GM18907 (cell line): ENCODE results near the gene IFFO2.
"Not testable (repeated sequence)": the region's sequence is repeated elsewhere in the genome, so short reads cannot be mapped to it uniquely, and the experiment has no call there.

Experiments used
- ATAC-seq: cut with Tn5 transposase; IDR thresholded peaks from one replicate; pipeline ENCODE4 v1.9.1; 2021; ENCODE audit warnings: mild to moderate bottlenecking, moderate library complexity; ENCODE audit not compliant: unreplicated experiment

IFFO2 gene

DNA sequence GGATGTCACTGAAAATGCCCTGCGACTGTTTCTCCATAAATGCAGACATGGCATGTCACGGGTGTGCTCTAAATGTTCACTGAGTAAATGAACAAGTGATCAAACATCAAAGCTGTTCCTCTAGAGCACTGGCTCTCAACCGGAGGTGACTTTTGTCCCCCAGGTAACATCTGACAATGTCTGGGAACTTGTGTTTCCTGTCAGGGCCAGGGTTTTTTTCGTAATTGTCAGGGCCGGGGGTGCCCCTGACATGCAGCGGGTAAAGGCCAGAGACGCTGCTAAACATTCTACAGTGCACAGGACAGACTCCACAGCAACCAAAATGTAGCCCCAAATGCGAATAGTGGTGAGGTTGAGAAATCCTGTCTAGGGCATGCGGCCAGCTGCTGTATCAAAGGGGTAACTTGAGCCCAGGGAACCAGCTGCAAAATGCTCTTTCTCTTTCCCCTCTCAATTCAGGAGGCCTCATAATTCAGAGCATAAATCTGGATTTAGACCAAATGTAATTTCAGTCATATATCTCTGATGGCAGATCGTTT is 56.1 kb downstream of the IFFO2 start:
- ATAC-seq: no peak

DNA sequence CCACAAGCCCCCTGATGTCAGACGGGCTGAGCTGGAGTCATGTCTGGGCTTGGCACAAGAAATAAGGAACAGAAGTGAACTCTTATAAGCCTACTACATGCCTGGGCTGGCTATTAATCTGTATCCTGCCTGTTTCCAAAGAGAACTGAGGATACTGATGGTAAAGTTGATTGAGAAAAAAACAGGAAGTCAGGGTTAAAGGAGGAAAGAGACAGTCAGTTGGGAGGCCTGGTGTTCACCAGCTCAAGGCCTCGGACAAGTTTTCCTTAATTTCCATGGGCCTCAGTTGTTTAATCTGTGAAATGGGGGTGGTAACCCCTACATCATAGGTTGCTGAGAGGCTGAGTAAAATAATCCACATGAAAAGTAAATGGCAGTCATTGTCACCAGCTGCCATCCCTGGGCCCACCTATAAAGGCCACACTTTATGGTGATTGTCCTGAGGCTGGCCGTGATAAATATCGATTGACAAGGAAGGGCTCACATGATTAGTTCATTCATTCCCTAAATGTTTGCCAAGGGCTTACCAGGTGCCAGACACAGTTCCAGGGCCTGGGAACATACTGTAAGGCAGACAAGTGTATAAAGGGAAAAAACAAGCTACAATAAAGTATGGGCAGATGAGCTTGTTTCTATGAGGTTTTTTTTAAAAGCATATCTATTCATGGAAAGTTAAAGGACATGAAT is 57.0 kb downstream of the IFFO2 start:
- no peak for ATAC-seq

DNA sequence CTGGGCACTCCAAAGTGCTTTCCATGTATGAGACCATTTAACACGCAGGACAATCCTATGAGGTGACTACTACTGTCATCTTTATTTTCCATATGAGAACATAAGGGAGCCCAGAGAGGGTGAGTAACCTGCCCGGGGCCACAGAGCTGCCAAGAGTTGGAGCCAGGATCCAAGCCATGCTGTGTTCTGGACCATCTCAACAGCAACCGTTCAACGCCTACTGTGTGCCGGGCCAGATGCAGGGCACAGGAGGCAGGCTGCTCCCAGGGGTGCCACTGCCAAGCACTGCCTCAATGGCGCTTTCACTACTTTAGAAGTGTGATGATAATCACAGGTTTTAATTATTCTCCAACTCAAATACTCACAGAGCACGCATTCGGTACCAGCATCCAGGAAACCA is 57.9 kb downstream of the IFFO2 start:
- ATAC-seq: no peak

DNA sequence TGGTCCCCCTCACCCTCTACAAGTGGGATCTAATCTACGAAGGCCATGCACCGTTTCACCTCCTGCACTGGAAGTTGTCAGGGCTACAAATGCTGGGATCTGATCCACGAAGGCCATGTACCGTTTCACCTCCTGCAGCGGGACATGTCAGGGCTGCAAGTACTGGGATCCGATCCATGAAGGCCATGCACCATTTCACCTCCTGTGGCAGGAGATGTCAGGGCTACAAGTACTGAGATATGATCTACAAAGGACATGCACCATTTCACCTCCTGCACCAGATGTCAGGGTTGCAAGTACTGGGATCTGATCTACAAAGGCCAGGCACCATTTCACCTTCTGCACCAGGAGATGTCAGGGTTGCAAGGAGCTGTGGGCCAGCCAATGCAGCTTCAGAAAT is 61.2 kb downstream of the IFFO2 start:
- no peak for ATAC-seq

DNA sequence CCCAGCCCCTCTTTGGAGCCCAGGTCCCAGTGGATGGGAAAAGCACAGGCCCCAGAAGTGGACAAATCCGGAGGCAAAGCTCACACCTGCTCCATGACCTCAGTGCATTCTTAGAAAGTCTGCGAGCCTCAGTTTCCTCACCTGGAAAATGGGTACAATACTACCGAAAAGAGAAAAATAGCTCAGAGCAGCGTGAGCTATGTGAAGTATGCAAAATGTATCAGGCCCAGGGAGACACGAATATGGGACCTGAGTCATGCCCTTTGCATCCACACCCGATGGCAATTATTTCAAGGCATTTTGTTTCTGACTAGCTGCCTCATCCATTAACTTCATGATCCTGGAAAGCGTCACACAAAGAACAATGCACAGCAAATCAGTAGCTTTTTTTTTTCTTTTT is 63.4 kb downstream of the IFFO2 start:
- no peak for ATAC-seq

DNA sequence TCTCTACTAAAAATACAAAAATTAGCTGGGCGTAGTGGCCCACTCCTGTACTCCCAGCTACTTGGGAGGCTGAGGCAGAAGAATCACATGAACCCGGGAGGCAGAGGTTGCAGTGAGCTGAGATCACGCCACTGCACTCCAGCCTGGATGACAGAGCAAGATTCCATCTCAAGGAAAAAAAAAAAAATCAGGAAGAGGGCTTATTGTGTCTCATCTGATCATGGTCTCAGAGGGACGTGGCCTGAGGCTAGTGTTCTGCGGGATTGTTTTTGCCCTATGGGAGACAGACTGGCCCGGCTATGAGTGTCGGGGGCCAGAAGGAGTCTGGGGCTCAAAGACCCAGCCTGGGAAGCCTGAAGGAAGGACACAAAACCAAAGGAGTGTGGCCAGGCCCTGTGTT is 64.6 kb downstream of the IFFO2 start:
- not testable (repeated sequence) for ATAC-seq

DNA sequence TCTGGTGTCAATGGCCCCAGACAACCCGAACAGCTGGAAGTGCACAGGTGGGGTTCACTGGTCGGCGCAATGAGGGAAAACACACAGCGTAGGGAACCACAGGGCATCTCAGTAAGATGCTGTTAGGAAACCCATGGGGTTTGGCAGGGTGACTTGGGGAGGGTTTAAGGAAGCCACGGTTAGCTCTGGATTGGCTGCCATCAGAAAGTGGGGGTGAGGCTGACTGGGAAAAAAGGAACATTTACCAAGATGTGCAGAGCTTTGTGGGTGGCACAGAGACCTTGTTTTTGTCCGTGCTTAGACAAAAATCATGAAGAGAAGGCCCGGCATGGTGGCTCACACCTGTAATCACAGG is 65.1 kb downstream of the IFFO2 start:
- no peak for ATAC-seq

DNA sequence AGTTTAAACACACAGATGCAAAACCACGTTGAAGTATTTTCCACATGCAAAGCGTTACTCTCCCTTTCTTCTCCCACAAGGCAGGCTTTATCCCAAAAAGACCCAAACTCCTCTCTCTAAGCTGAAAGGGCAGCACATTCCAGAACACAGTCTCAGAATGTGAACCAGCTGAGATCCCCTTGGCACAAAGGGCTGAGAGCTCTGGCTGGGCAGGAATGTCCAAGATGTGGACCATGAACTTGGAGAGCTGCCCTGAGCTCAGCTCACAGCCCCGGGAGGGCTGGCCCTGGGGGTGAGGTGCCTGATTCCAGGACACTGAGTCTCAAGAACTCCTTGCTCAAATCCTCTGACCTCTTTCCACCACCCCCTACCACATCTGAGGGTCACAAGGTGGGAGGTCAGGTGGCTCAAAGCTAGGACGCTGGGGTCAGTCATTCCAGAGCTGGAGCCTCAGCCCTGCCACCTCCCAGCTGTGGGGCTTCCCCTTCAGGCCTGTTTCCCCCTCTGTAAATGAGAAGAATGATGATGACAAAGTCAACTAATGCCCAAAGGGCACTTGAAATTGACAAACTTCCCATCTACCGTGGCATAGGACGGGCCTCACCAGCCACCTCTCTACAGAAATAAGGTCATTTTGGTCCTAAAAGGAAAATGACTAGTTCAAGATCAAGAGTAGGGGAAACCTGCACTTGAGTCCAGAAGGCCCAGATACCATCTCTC is 65.6 kb downstream of the IFFO2 start:
- ATAC-seq: no peak

DNA sequence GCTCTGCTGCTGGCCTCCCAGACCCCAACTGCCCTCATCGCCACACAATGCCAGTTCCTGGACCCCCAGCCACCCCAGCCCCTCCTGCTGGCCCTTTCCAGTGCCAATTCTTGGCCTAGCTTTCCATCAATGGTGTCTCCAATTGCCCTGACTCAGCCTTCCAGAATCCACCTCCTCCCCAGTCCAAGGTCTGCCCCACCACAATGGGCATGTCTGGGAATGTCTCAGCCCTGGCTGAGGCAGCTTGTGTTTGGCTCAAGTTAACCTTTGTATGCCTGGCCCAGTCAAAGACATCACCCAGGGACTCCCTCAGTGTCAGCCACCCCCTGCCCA is 70.5 kb downstream of the IFFO2 start:
- ATAC-seq: no peak

DNA sequence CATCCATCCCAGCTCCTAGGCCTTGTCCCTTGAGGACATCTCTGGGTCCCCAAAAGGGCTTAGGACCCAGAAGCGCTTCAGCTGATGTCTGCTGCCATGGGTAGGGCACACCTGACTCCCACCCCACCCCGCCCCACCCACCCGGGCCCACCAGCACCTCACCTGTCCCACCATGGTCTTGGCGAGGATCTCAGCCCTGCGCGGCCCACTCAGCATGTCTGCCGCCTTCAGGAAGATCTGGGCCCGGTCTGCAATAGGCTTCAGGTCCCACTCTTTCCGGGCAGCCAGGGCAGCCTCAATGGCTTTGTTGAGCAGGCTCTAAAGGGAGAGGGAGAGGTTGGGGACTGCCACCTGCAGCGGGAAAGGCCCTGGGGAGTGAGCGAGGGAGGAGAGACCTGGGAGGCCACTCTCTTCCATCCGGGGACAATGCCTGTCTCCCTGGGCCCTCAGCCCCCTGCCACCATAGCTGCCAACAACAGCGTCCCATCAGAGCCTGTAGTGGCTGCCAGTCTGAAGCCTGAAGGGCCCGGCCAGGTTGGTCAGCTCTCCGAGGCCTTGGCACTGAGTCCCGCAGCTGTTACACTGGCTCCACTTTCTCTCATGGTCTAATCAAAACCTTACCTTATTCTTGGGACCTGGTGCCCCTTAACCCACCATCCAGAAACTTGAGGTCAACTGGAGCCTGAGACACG is 71.0 kb downstream of the IFFO2 start:
- ATAC-seq: no peak

DNA sequence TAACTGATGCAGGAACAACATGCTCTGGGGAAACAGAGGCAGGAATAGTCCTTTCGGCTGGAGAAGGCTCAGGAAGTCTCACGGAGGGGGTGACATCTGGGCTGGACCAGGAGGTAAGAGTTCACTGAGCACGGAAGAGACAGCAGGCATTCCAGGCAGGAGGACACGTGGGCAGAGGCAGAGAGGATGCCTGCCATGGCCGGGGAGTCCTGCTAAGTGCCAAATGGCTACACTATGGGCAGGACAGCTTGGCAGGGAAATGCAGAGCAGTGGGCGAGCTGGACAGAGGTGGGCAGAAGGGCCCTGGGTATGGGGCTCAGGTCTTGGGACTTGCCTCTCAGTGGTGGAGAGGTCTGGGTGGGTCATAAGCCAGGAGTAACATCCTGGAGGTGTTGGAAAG is 71.7 kb downstream of the IFFO2 start:
- no peak for ATAC-seq

DNA sequence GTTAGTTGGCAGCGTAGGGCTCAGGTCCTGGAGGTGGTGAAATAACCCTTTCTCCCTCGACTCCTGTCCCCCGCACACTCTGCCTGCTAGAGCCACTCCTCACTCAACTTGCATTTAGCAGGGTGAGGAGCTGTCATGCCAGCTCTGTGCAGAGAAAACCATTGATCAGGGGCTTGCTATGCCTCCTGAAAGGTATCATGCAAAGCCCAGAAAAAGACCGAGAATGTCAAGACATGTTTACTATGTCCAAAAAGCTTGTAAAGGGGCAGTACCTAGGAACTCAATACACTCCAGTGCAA is 72.1 kb downstream of the IFFO2 start:
- no peak for ATAC-seq

DNA sequence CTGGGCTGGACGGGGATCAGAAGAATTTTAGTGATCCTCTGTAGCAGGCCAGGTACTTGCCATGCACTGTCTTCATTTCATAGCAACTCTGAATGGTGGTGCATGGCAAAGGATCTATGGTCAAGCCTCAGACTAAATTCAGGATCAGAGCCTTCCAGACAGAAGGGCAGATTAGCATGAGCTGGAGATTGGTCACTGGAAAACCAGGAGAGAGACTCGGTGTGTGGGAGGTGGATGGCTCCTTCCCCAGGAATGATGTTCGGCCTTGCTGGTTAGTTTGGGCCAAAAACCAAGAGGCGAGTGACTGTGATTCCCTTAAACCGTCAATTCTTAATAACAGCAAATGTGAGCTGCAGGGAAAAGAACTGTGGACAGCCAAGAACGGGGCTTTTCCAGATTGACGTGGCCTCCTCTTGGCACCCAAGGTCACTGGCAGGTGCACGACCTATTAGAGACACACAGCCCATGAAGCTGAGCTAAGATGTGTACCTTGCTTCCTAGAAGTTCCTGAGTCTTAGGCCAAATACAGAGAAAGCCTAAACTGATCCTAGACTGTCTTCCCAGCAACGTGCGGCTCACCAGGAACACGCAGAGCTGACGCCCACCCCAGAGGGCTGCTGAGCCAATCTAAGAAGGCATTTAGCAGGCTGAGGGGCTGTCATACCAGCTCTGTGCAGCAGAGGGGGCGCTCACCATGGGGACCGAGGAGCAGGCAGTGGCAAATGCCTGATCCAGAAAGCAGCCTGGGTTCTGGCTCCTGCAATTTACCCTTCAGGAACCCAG is 72.6 kb downstream of the IFFO2 start:
- ATAC-seq: no peak

DNA sequence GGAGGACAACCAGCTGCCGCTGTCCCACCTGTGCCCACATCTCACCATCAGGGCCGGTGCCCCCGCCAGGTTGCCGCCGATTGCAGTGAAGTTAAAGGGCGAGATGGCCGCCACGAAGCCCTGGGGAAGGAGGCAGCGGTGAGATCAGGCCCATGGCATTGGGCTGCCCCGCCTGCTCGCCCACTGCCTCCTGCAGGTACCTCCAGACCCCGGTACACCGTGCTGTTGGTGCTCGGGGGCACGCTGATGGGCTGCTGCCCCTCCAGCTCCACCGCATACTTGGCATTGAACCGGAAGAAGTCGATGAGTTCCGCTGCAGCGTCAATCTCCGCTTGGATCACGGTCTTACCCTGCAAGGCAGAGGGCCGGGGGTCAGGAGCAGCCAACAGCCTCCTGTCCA is 73.4 kb downstream of the IFFO2 start:
- ATAC-seq: no peak

DNA sequence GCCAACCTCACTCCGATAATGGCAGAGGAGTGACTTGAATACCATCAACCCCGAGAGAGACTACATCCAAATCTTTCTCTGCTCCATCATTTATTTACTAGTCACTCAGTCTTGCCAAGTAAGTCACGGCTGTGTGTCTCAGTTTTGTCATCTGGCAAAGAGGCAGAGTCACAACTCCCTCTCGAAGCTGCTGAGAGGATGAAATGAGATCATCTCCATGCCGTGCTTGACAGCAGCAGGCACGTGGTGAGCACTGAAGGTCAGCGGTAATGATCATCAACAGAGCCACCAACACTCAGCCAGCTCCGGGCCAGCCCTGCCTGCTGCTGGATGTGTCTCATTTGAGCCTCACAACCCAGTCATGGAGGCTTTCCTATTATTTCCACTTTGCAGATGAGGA is 74.0 kb downstream of the IFFO2 start:
- no peak for ATAC-seq

DNA sequence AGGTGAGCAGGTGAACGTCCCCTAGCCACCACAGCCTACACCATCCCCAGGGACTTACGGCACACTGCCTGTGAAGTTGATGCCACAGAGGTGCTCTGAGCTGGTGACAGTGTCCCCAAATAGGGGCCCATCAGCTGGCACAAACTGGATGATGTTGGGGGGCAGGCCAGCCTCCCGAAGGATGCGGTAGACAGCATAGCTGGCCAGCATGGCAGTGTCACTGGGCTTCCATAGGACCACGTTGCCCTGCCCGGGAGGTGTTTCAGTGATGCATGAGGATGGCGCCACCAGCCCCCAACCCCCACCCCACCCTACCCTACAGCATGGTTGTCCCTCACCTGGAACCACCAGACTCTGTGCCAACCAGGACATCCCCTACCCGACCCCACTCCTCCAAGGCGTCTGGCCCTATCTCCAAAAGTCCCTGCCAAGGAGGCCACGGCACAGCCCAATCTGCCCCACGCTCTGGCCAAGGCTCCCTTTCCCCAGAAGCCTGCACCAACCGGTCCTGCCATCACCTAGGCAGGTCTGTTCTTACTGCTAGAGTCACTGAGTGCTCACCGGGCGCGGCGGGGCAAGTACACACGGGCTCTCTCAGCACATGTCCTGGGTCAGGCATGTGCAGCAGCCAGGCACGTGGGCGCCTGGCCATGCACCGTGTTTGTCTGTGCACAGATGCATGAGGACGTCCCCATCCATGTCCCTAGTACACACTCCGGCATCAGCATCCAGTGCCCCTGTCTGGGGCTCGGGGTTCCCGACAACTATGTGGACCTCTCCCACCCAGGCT is 74.6 kb downstream of the IFFO2 start:
- ATAC-seq: no peak

DNA sequence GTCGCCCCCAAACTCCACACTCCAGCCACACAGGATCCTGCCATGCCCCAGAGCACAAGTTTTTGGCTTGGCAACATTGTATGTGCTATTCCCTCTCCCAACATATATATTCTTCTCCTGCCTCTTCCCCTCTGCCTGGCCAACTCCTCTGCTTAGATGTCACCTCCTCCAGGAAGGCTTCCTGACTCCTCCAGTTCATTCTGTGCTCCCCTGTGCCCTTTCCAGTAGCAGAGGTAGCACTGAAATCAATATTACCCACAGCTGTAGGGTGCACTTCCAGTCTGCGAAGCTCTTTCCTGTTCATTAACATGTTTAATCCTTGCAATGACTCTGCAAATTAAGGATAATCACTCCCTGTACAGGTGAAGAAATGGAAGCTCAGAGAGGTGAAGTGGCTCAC is 75.3 kb downstream of the IFFO2 start:
- ATAC-seq: no peak

DNA sequence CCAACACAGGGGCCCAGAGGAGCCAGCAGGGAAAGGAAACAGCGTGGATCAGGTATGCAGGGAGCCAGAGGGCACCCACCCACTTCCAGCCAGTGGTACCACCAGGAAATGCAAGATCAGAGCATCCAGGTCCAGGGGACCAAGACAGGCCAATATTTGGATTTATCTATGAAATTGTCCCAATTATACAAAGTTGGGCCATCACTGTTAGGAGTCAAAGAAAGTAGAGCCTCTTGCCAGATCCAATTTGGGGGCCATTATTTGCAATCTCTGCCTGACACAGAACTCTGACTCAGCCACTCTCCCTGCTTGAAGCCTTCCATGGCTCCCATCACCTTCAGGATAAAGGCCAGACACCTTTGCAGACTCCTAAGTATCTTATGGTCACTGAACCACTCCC is 75.9 kb downstream of the IFFO2 start:
- no peak for ATAC-seq

DNA sequence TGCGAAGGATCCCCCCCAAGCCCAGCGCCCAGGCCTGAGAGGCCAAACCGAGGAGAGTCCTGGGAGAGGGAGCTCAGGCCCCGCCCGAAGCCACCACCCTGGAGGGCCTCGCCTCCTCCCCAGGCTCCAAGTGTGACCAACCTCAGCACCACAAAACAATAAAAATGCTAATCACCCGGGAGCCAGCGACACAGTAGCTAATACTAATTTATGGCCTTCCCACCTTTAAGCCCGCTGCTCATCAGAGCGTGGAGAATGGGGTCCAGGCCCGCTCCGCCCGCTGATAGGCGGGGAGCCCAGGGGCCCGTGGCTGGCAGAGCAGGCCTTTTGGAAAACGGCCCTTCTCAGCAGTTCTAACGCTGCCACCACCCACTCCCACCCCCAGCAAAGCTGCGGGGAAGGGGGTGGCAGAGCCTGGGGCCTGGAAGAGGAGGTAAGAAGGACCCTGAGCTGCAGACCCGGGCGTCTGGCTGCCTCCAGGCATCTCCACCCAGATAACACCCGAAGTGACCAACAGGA is 76.6 kb downstream of the IFFO2 start:
- ATAC-seq: no peak

DNA sequence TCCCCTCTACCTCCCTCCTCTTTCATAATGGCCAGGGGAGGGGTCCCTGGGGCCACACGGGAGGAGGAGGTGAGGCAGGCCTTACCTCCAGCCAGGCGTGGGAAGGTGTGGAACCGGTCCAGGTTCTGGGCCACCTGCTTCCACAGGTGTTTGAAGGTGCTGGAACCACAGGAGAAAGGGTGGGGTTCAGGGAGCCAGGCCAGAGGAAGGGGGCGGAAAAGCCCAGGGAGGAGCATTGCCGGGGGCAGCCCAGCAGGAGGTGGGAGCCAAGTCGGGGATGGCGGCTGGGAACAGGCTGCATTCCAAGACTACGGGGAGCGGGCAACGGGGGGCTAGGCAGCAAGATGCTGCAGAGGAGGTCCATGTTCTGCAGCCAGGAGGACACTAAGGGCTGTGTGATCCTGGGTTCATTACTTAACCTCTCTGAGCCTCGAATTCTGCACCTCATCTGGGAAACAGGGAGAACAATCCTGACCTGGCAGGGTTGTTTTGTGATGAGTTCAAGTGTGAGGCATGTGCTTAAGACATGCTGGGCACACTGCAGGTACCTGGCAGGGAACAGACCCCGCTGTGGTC is 77.2 kb downstream of the IFFO2 start:
- no peak for ATAC-seq
